HepG2 (cell line): Measurements from ENCODE around the gene CA9.

Source experiments
- CTCF ChIP-seq: sonication (generic); formaldehyde crosslinking; IDR thresholded peaks from 2 replicates; pipeline ENCODE4 v1.5.0; 2020; ENCODE audit warnings: mild to moderate bottlenecking, missing genetic modification reagents, moderate library complexity
- IRF1 ChIP-seq: sonication (generic); formaldehyde crosslinking; IDR thresholded peaks from 2 replicates; pipeline ENCODE4 v1.4.0; 2020; ENCODE audit warnings: low read depth, mild to moderate bottlenecking, missing genetic modification reagents
- JUN ChIP-seq: sonication (generic); formaldehyde crosslinking; IDR thresholded peaks from 2 replicates; pipeline ENCODE4 v1.4.0; 2020; ENCODE audit warnings: mild to moderate bottlenecking, missing genetic modification reagents
- RFX1 ChIP-seq: fragments of 450-650 bp; IDR thresholded peaks from 2 replicates; pipeline ENCODE4 v1.6.1; 2017
- ZSCAN5A ChIP-seq: sonication (generic); formaldehyde crosslinking; IDR thresholded peaks from 2 replicates; pipeline ENCODE4 v1.8.0; 2022; ENCODE audit warnings: mild to moderate bottlenecking, missing genetic modification reagents, borderline replicate concordance

GRCh38 chr9:35685506-35685905, 11.8 kb downstream of the CA9 start:
- TF ChIP-seq ZSCAN5A (CRISPR knock-in tag) (no peak), CTCF (CRISPR knock-in tag) (no peak), IRF1 (CRISPR knock-in tag) (no peak), JUN (CRISPR knock-in tag) (no peak), RFX1 (no peak)
